ENCODE measurements around the gene SAMD3. TPM values are rescaled to one million over a fixed set of nuclear protein-coding genes. Genes with fewer than 3 reads are reported as not detected.

The SAMD3 gene
- total RNA-seq, 6 experiments from 2014 or later, result 0.25 to 0.86 (median 0.37) TPM

DNA sequence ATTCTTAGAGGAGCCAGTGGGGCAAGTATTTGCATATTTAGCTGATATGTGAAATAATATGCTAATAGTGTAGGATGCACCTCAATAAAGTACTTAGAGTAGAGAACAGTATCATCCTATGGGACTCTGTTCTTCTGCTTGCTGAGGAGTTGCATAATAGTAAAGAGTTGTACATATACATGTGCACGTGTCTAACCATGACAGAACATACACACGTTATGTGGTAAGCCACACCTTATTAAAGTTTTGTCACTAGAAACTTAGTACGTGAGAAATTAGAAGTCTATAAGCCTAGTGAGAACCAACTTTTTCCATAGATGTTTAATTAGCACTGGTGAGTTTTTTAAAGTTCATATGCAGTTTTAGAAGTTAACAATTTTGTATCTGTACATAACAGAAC, 123.6 kb downstream of the SAMD3 start:
- peaks cover 0 to 6% (median 0%) of the 10 kb centered on the region in 4 donors for H3K36me3 ChIP-seq

GRCh38 chr6:130098317-130098716, 124.4 kb downstream of the SAMD3 start:
- 97% methylated on average over 3 of the region's 4 CpGs for WGBS (ENCODE audit: insufficient coverage, low coverage, low lambda C conversion rate, missing lambda C conversion rate)

More for the DNA sequence above, 123.6 kb downstream of the SAMD3 start:
- Histone ChIP-seq H3K27me3 (no peaks in the 10 kb centered on the region), H3K4me1 (no peaks in the 10 kb centered on the region), H3K4me3 (no peak overlapping the region), H3K27ac (no peak overlapping the region), H3K9me3 (no peaks in the 10 kb centered on the region)
- 97% methylated on average over 3 of the region's 3 CpGs for WGBS (ENCODE audit: insufficient coverage, low coverage, low lambda C conversion rate, missing lambda C conversion rate)
- TF ChIP-seq POLR2A (IDR thresholded peaks at IDR 0.05) (no peak), CTCF (IDR thresholded peaks at IDR 0.05) (no peak)
- intact Hi-C loops (cut with DNase I), result no loop called here
- DNase-seq (no peak), ATAC-seq (no peak)

More at GRCh38 chr6:130098317-130098716, 124.4 kb downstream of the SAMD3 start:
- Histone ChIP-seq H3K27me3 (no peaks in the 10 kb centered on the region), H3K4me3 (no peak overlapping the region), H3K4me1 (no peaks in the 10 kb centered on the region), H3K9me3 (no peaks in the 10 kb centered on the region), H3K27ac (no peak overlapping the region), H3K36me3 (peaks cover 0 to 10% (median 0%) of the 10 kb centered on the region in 4 donors)
- no peak for ATAC-seq
- DNase-seq, result no peak
- intact Hi-C loops (cut with DNase I), result no loop called here
- TF ChIP-seq POLR2A (IDR thresholded peaks at IDR 0.05) (no peak), CTCF (IDR thresholded peaks at IDR 0.05) (no peak)

Other genes starting within 250 kb of the SAMD3 start
- gene L3MBTL3, start 204.4 kb downstream of the SAMD3 start, total RNA-seq, result 10 to 100 TPM in 1 of 6 experiments, 1 to 10 TPM in 5; 3.0 to 13.2 (median 7.2) TPM
- 1 to 10 TPM in 1 of 6 experiments, under 1 TPM in 2, not detected in 3; 0.18 to 1.5 (median 0.31) TPM for gene TMEM200A, start 143.1 kb upstream of the SAMD3 start, total RNA-seq

All from right lobe of liver (tissue), 6 donors.